Astrocyte (in vitro differentiated cells and primary cell): ENCODE measurements around the gene NRF1. TPM values are rescaled to one million over a fixed set of nuclear protein-coding genes. Genes with fewer than 3 reads are reported as not detected.

Experiments
- DNase-seq: peaks from one replicate; pipeline ENCODE4 v3.0.0-alpha.2; 2010; ENCODE audit warnings: low read depth
- FAIRE-seq: peaks from 2 replicates; lab custom pipeline; 2011; peaks lifted over from hg19 to GRCh38; lab: Jason Lieb, UNC
- H2AFZ ChIP-seq: 2 replicates; pipeline ENCODE4 v1.6.0; 2012; ENCODE audit warnings: low read depth, low read length, inconsistent platforms
- H3K27ac ChIP-seq: 2 replicates; pipeline ENCODE4 v1.5.1; 2011; ENCODE audit warnings: low read depth, low read length, inconsistent platforms
- H3K27me3 ChIP-seq: 2 replicates; pipeline ENCODE4 v1.6.0; 2011; ENCODE audit warnings: low read length, inconsistent platforms; ENCODE audit not compliant: insufficient read depth
- H3K36me3 ChIP-seq: 2 replicates; pipeline ENCODE4 v1.5.1; 2011; ENCODE audit warnings: low read length, inconsistent platforms; ENCODE audit not compliant: insufficient read depth
- H3K4me1 ChIP-seq: 2 replicates; pipeline ENCODE4 v1.5.1; 2011; ENCODE audit warnings: low read length, inconsistent platforms; ENCODE audit not compliant: insufficient read depth
- H3K4me2 ChIP-seq: 2 replicates; pipeline ENCODE4 v1.6.0; 2012; ENCODE audit warnings: low read length, inconsistent platforms
- H3K4me3 ChIP-seq: 2 replicates; pipeline ENCODE4 v1.5.1; 2011; ENCODE audit warnings: low read depth, mild to moderate bottlenecking, low read length, inconsistent platforms; ENCODE audit not compliant: insufficient read depth
- H3K79me2 ChIP-seq: 2 replicates; pipeline ENCODE4 v1.6.0; 2012; ENCODE audit warnings: mild to moderate bottlenecking, low read length, inconsistent platforms; ENCODE audit not compliant: insufficient read depth
- H3K9ac ChIP-seq: 2 replicates; pipeline ENCODE4 v1.6.0; 2012; ENCODE audit warnings: mild to moderate bottlenecking, low read length, inconsistent platforms
- H3K9me3 ChIP-seq: 2 replicates; pipeline ENCODE4 v1.5.1; 2012; ENCODE audit warnings: low read depth, mild to moderate bottlenecking, low read length, inconsistent platforms; ENCODE audit not compliant: insufficient read depth
- H4K20me1 ChIP-seq: 2 replicates; pipeline ENCODE4 v1.6.0; 2012; ENCODE audit warnings: low read length, inconsistent platforms; ENCODE audit not compliant: insufficient read depth
- H3K27ac Mint-ChIP-seq: one replicate; pipeline ENCODE4 v1.8.0; 2021; ENCODE audit warnings: mild to moderate bottlenecking, mixed read lengths; ENCODE audit not compliant: unreplicated experiment
- H3K27me3 Mint-ChIP-seq: one replicate; pipeline ENCODE4 v1.8.0; 2021; ENCODE audit warnings: low read depth, mixed read lengths; ENCODE audit not compliant: unreplicated experiment
- H3K36me3 Mint-ChIP-seq: one replicate; pipeline ENCODE4 v1.8.0; 2021; ENCODE audit warnings: low read depth, mixed read lengths; ENCODE audit not compliant: unreplicated experiment
- H3K4me1 Mint-ChIP-seq: one replicate; pipeline ENCODE4 v1.8.0; 2021; ENCODE audit warnings: low read depth, mixed read lengths; ENCODE audit not compliant: unreplicated experiment
- H3K4me3 Mint-ChIP-seq: one replicate; pipeline ENCODE4 v1.8.0; 2021; ENCODE audit warnings: mild to moderate bottlenecking, moderate library complexity, mixed read lengths; ENCODE audit not compliant: unreplicated experiment
- H3K9me3 Mint-ChIP-seq: one replicate; pipeline ENCODE4 v1.8.0; 2021; ENCODE audit warnings: mild to moderate bottlenecking, mixed read lengths; ENCODE audit not compliant: unreplicated experiment
- EZH2 ChIP-seq: IDR thresholded peaks from 2 replicates; pipeline ENCODE4 v1.6.1; 2012; ENCODE audit warnings: mild to moderate bottlenecking, low read length, inconsistent platforms; ENCODE audit not compliant: insufficient read depth
- total RNA-seq: library from RNA; stranded (reverse); gene quantifications from 2 replicates; pipeline ENCODE4 v1.2.1, GENCODE V29; 2021
- TF ChIP-seq, protein P1 (sequence below): IDR thresholded peaks from 2 replicates; pipeline ENCODE4 v1.5.1; 2011; ENCODE audit warnings: low read depth, mild to moderate bottlenecking, inconsistent platforms, low read length, moderate library complexity; ENCODE audit not compliant: insufficient read depth

NRF1 gene
- total RNA-seq, 1 donor from 2014 or later, result 12.7 TPM

- no peak overlapping the region for H3K4me3 ChIP-seq
- H3K27ac ChIP-seq, result no peak overlapping the region
- H3K9me3 ChIP-seq, result no peaks in the 10 kb centered on the region
- peaks cover 28% of the 10 kb centered on the region for H3K36me3 Mint-ChIP-seq
- H3K9me3 Mint-ChIP-seq, result no peaks in the 10 kb centered on the region
- FAIRE-seq, result no peak
- no peaks in the 10 kb centered on the region for H3K4me1 ChIP-seq
- TF ChIP-seq EZH2, result no peak
- TF ChIP-seq, protein P1, sequence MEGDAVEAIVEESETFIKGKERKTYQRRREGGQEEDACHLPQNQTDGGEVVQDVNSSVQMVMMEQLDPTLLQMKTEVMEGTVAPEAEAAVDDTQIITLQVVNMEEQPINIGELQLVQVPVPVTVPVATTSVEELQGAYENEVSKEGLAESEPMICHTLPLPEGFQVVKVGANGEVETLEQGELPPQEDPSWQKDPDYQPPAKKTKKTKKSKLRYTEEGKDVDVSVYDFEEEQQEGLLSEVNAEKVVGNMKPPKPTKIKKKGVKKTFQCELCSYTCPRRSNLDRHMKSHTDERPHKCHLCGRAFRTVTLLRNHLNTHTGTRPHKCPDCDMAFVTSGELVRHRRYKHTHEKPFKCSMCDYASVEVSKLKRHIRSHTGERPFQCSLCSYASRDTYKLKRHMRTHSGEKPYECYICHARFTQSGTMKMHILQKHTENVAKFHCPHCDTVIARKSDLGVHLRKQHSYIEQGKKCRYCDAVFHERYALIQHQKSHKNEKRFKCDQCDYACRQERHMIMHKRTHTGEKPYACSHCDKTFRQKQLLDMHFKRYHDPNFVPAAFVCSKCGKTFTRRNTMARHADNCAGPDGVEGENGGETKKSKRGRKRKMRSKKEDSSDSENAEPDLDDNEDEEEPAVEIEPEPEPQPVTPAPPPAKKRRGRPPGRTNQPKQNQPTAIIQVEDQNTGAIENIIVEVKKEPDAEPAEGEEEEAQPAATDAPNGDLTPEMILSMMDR, result no peak
- H3K27ac Mint-ChIP-seq, result no peak overlapping the region
- no peaks in the 10 kb centered on the region for H3K27me3 ChIP-seq
- DNase-seq, result no peak
- no peaks in the 10 kb centered on the region for H3K4me1 Mint-ChIP-seq
- H3K9ac ChIP-seq, result no peak overlapping the region
- no peaks in the 10 kb centered on the region for H3K79me2 ChIP-seq
- H3K4me2 ChIP-seq, result no peak overlapping the region
- no peak overlapping the region for H3K4me3 Mint-ChIP-seq
- H4K20me1 ChIP-seq, result no peaks in the 10 kb centered on the region
- no peaks in the 10 kb centered on the region for H3K27me3 Mint-ChIP-seq
- H3K36me3 ChIP-seq, result no peaks in the 10 kb centered on the region
- H2AFZ ChIP-seq, result no peak overlapping the region
These were observed 140.4 kb downstream of the NRF1 start for GRCh38 chr7:129751916-129752315.

DNA sequence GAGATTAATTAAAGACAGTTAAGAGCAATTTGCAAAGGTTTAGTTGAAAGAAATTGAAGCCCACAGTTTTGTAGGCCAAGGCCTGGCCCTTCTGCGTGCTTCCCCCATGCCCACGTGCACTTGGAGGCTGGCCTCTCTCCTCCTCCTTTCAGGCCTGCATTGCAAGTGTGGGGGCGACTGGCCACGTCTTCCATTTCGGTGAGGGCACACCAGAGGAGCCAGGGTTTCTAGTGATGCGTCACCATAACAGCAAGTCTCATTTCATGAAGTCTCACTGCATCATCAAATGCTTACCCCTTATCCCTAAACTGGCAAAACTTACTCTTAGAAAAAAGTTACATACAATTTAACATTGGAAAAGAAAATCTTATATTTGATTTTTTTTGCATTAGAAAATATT, 141.2 kb downstream of the NRF1 start:
- H3K9ac ChIP-seq, result no peak overlapping the region
- no peaks in the 10 kb centered on the region for H3K4me1 Mint-ChIP-seq
- no peaks in the 10 kb centered on the region for H3K27me3 ChIP-seq
- no peak overlapping the region for H3K27ac ChIP-seq
- no peaks in the 10 kb centered on the region for H4K20me1 ChIP-seq
- DNase-seq, result no peak
- H3K9me3 Mint-ChIP-seq, result no peaks in the 10 kb centered on the region
- peaks cover 24% of the 10 kb centered on the region for H3K36me3 Mint-ChIP-seq
- H3K4me3 Mint-ChIP-seq, result no peak overlapping the region
- H3K36me3 ChIP-seq, result no peaks in the 10 kb centered on the region
- H3K4me2 ChIP-seq, result no peak overlapping the region
- no peaks in the 10 kb centered on the region for H3K9me3 ChIP-seq
- H3K27ac Mint-ChIP-seq, result no peak overlapping the region
- H3K4me1 ChIP-seq, result no peaks in the 10 kb centered on the region
- FAIRE-seq, result no peak
- H3K79me2 ChIP-seq, result no peaks in the 10 kb centered on the region
- no peak for TF ChIP-seq EZH2
- TF ChIP-seq, protein P1, result no peak
- H3K27me3 Mint-ChIP-seq, result no peaks in the 10 kb centered on the region
- no peak overlapping the region for H3K4me3 ChIP-seq
- H2AFZ ChIP-seq, result no peak overlapping the region

- Histone ChIP-seq H3K4me3 (no peak overlapping the region), H3K9me3 (no peaks in the 10 kb centered on the region), H4K20me1 (no peaks in the 10 kb centered on the region), H3K9ac (no peak overlapping the region), H3K79me2 (no peaks in the 10 kb centered on the region), H3K36me3 (no peaks in the 10 kb centered on the region), H3K4me1 (no peaks in the 10 kb centered on the region), H3K27me3 (no peaks in the 10 kb centered on the region), H2AFZ (no peak overlapping the region), H3K4me2 (no peak overlapping the region), H3K27ac (no peak overlapping the region)
- Mint-ChIP-seq H3K27me3 (peaks cover 2% of the 10 kb centered on the region), H3K27ac (no peak overlapping the region), H3K4me1 (no peaks in the 10 kb centered on the region), H3K36me3 (peaks cover 20% of the 10 kb centered on the region), H3K4me3 (no peak overlapping the region), H3K9me3 (no peaks in the 10 kb centered on the region)
- FAIRE-seq, result no peak
- TF ChIP-seq EZH2, result no peak
- TF ChIP-seq, protein P1, result no peak
- no peak for DNase-seq
These were observed 142.9 kb downstream of the NRF1 start for GRCh38 chr7:129754406-129754805.
